Muscle layer of colon (tissue), 2 donors: ENCODE measurements around the gene SMPDL3A.

ENCODE experiments used
- H3K27ac ChIP-seq: one replicate; pipeline ENCODE4 v1.7.0; 2013; ENCODE audit warnings: low read depth, mild to moderate bottlenecking, low read length, moderate library complexity
- H3K27me3 ChIP-seq, 2 donors: one replicate each; pipeline ENCODE4 v1.7.0; 2013; ENCODE audit warnings: low read length in 2 of 2, mild to moderate bottlenecking in 2 of 2; ENCODE audit not compliant: insufficient read depth in 2 of 2, control insufficient read depth in 1 of 2
- H3K36me3 ChIP-seq: one replicate; pipeline ENCODE4 v1.7.0; 2013; ENCODE audit warnings: mild to moderate bottlenecking, low read length; ENCODE audit not compliant: insufficient read depth
- H3K4me1 ChIP-seq: one replicate; pipeline ENCODE4 v1.7.0; 2013; ENCODE audit warnings: mild to moderate bottlenecking, low read length; ENCODE audit not compliant: insufficient read depth
- H3K4me3 ChIP-seq, 2 donors: one replicate each; pipeline ENCODE4 v1.7.0; 2013; ENCODE audit warnings: low read length in 2 of 2, low read depth in 1 of 2, mild to moderate bottlenecking in 1 of 2, moderate library complexity in 1 of 2
- H3K9ac ChIP-seq: one replicate; pipeline ENCODE4 v1.7.0; 2013; ENCODE audit warnings: low read length
- H3K9me3 ChIP-seq: one replicate; pipeline ENCODE4 v1.7.0; 2013; ENCODE audit warnings: mild to moderate bottlenecking, low read length
- donor health status: abdominal sarcoma.
- donor health status: Adenocarcinoma of cecum.

Gene SMPDL3A

DNA sequence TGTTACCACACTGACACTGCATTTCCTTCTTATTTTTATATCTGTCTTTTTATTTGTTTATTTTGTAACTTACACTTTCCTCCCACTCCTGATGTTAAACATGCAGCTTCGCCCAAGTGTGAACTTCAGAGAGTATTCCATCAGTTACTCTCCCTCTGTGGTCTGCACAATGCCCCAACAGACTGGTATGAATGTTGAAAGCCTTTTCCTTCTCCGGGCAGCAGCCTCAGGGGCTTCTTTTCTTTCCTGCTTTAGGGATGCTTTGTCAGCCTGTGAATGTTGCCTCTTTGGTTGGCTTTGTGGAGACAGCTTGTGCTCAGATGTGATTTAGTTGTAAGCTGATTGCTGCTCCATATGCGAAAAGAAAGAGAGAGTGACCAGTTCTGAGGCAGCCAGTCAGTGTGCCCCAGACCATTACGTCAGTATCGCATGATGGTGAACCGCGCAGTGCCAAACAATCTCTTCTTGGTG is 44.0 kb downstream of the SMPDL3A start:
- Histone ChIP-seq H3K27me3 (no peaks in the 10 kb centered on the region), H3K36me3 (no peaks in the 10 kb centered on the region), H3K4me3 (no peak overlapping the region), H3K9ac (no peak overlapping the region), H3K4me1 (no peaks in the 10 kb centered on the region), H3K27ac (no peak overlapping the region), H3K9me3 (no peaks in the 10 kb centered on the region)

DNA sequence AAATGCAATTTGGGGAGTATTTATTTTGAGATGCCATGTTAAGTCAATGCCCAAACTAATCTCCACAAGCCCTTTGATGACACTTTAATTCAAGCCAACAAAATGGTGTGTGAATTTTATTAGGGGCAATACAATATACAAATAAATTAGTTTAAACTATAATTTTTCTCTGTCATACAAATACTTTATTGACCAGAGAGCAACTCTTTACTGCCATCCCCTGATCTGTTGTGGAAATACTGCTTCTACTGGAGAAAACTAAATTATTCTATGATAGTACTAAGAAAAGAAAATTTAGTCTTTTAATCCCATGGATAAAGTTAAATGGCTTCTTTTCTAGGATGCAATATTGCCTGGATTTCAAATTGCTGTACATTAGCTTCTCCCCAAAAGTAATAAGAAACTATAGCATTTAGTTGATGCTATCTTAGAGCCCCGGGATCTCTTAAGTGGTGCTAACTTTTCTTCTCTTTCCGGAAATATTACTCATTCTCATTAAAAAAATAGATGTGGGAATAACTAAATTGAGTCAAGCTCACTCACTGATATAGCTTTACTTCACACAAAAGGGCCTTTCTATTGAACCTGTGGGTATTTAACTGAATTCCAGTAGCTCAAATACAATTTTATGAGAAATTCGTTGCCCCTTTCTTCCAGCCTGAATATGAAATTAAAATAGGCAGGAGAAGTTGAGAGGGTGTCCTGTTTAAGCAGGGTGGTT is 49.2 kb downstream of the SMPDL3A start:
- Histone ChIP-seq H3K27me3 (no peaks in the 10 kb centered on the region), H3K9me3 (no peaks in the 10 kb centered on the region), H3K27ac (no peak overlapping the region), H3K4me1 (no peaks in the 10 kb centered on the region), H3K4me3 (no peak overlapping the region), H3K9ac (no peak overlapping the region), H3K36me3 (no peaks in the 10 kb centered on the region)

DNA sequence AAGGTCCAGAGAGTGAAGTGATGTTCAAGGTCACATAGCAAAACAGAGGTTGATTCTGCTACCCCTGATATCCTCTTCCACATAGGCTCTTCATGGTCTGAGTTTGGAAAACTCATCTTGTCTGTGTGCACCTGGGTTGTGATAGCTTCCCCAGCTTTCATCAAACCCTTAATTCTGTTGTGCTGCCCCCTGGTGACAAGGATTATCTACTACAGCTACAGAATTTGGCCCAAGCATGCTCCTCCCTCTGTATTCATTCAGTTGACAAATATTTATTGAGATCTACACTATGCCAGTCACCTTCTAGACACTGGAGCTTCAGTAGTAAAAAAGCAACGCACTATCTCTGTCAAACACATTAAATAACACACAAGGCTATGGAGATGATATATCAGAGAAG is 50.4 kb downstream of the SMPDL3A start:
- Histone ChIP-seq H3K4me3 (no peak overlapping the region), H3K9me3 (no peaks in the 10 kb centered on the region), H3K4me1 (no peaks in the 10 kb centered on the region), H3K27ac (no peak overlapping the region), H3K9ac (no peak overlapping the region), H3K36me3 (no peaks in the 10 kb centered on the region), H3K27me3 (no peaks in the 10 kb centered on the region)

DNA sequence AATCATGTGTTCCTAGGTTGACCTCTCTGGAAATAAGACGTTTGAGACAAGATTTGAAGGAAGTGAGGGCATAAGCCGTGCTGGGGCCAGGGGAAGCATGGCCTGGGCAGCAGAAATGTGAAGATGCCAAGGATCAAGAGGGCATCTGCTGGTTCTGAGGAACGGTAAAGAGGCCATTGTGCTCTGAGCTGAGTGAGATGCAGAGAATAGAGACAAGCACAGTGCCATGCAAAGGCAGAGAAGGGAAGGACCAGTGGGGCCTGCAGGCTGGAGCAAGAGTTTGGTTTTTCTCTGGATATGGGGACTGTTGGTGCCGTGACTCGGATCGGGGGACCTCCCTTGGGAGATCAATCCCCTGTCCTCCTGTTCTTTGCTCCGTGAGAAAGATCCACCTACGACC is 50.8 kb downstream of the SMPDL3A start:
- H3K36me3 ChIP-seq = no peaks in the 10 kb centered on the region
- H3K9ac ChIP-seq = no peak overlapping the region
- no peaks in the 10 kb centered on the region for H3K4me1 ChIP-seq
- H3K9me3 ChIP-seq = no peaks in the 10 kb centered on the region
- H3K27me3 ChIP-seq = no peaks in the 10 kb centered on the region
- no peak overlapping the region for H3K27ac ChIP-seq
- H3K4me3 ChIP-seq = no peak overlapping the region

DNA sequence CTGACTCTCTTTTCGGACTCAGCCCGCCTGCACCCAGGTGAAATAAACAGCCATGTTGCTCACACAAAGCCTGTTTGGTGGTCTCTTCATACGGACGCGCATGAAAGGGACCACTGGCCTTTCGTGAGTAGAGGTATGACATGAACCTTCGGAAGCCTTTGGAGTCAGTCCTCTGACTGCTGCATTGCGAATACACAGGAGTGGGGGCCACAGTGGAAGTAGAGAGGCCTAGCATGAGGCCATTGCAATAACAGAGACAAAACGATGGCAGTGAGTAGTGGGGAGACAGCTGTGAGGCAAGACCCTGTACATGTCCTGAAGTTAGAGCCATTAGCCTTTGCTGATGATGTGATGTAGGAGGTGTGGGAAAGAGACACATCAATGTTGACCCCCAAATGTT is 56.4 kb downstream of the SMPDL3A start:
- H3K9me3 ChIP-seq = no peaks in the 10 kb centered on the region
- H3K27me3 ChIP-seq = no peaks in the 10 kb centered on the region
- H3K4me3 ChIP-seq = no peak overlapping the region
- H3K36me3 ChIP-seq = no peaks in the 10 kb centered on the region
- H3K4me1 ChIP-seq = no peaks in the 10 kb centered on the region
- H3K9ac ChIP-seq = no peak overlapping the region
- H3K27ac ChIP-seq = no peak overlapping the region

DNA sequence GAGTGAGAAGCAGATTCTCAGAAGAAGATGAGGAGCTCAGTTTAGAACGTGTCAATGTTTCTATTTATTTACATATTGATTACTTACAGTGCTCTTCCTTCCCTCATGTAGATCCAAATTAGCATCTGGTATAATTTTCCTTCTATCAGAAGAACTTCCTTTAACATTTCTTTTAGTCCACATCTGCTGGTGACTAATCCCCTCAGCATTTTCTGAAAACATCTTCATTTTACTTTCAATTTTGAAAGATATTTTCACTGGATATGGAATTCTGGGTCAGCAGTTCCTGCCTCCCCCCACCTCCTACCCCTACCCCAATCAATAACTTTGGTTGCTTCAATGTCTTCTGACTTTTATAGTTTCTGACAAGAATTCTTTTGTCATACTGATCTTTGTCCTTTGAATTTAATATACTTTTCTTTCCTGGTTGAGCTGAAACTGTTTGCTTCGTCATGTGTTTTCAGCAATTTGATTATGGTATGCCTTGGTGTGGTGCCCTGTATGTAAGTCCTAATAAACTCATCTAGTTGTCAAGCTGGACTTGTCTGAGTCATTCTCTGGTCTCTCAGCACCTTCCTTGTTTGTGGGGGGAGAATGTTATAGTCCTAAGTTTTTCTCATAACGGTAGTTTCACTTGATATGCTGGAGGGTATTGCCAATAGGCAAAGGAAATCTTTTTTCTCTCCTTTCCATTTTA is 57.0 kb downstream of the SMPDL3A start:
- no peak overlapping the region for H3K4me3 ChIP-seq
- no peak overlapping the region for H3K9ac ChIP-seq
- no peaks in the 10 kb centered on the region for H3K4me1 ChIP-seq
- H3K36me3 ChIP-seq = no peaks in the 10 kb centered on the region
- no peaks in the 10 kb centered on the region for H3K27me3 ChIP-seq
- no peaks in the 10 kb centered on the region for H3K9me3 ChIP-seq
- H3K27ac ChIP-seq = no peak overlapping the region

DNA sequence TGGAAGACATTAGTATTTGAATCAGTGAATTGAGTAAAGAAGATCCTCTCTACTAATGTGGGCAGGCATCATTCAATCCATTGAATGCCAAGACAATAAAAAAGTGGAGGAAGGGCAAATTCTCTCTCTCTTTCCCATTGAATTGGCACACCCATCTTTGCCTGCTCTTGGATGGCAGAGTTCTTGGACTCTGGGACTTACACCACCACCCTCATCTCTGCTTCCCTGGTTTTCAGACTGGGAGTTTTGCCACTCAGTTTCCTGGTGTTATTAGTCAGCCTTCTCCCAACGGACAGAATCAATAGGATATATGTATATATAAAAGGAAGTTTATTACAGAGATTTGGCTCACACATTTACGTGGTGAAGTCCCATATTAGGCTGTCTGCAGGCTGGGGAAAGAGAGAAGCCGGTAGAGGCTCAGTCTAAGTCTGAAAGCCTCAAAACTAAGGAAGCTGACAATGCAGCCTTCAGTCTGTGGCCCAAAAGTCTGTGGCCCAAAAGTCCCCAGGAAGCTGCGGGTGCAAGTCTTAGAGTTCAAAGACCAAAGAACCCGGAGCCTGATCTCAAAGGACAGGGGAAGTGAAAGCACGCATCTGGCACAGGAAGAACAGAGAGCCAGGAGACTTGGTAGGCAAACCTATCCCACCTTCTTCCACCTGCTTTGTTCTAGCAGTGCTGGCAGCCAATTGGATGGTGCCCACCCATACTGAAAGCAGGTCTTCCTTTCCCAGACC is 64.4 kb downstream of the SMPDL3A start:
- H3K4me3 ChIP-seq = no peak overlapping the region
- no peaks in the 10 kb centered on the region for H3K27me3 ChIP-seq
- H3K9me3 ChIP-seq = no peaks in the 10 kb centered on the region
- no peak overlapping the region for H3K27ac ChIP-seq
- H3K9ac ChIP-seq = no peak overlapping the region
- H3K36me3 ChIP-seq = no peaks in the 10 kb centered on the region
- no peaks in the 10 kb centered on the region for H3K4me1 ChIP-seq
